Stimulated activated naive CD8-positive, alpha-beta T cell treated with anti-CD3 and anti-CD28 coated beads, Interleukin-15, Interleukin-2, amounts not matched to agents 100 U/mL and 50 U/mL, for 24 hours (primary cell): Measurements from ENCODE around the gene SLX4IP.

Experiments used
- ATAC-seq: fragments of 150-1000 bp; cut with Tn5 transposase; one replicate; pipeline ENCODE4 v1.10.0; 2021
- DNase-seq: peaks from one replicate; pipeline ENCODE4 v3.0.0; 2021

Gene SLX4IP

GRCh38 chr20:10649797-10650160 is 214.7 kb downstream of the SLX4IP start:
- no peak for DNase-seq

GRCh38 chr20:10651227-10651990 is 216.3 kb downstream of the SLX4IP start:
- no peak for ATAC-seq
- DNase-seq: no peak

More at GRCh38 chr20:10649797-10650160, 214.7 kb downstream of the SLX4IP start:
- no peak for ATAC-seq

GRCh38 chr20:10652185-10652584 is 217.1 kb downstream of the SLX4IP start:
- ATAC-seq: no peak
- DNase-seq: no peak

GRCh38 chr20:10652660-10653261 is 217.7 kb downstream of the SLX4IP start:
- DNase-seq (no peak), ATAC-seq (no peak)

GRCh38 chr20:10653599-10654249 is 218.6 kb downstream of the SLX4IP start:
- DNase-seq (no peak), ATAC-seq (no peak)

GRCh38 chr20:10654250-10654610 is 219.1 kb downstream of the SLX4IP start:
- ATAC-seq (no peak), DNase-seq (no peak)

- ATAC-seq: no peak
Measured at GRCh38 chr20:10654630-10655029, 219.5 kb downstream of the SLX4IP start.

DNA sequence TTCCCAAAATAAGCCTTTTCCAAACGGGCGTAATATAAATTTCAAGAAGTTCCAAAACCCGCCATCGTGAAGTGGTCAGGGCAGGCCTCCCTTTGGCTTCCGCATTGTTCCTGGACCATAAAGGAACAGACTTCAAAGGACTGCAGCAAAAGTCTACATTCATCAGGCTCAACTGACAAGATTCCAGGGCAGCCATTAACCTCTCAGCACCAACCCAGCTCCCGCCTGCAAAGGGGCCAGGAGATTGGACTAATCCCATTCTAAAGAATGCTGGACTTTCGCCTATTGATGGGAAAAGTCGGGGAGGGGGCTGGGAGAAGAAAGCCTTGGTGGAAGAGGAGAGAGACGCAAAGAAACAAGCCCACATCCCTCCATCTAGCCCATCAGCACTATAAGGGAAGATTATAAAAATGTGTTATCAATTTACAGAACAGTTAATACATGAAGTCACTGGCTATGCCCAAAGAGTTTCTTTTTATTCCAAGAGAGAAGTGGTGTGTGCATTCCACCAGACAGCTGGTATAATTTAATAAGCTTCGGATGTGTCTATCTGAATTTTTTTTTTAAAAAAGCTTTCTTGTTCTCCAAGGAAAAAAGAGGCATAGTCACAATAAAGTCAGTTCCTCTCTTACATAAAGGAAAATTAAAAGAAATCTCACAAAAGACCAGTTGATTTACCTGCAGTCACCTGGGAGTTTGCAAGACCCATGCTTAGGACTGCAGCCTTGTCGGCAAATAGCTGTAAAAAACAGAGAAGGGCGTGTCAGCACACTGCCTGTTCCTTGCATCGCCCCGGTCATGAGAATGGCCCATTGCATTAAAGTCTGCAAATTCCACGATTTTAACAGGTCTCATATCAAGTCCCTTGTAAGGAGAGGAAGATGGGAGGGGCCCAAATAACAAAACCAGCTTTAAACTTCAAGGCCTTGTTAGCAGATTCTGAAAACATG is 220.9 kb downstream of the SLX4IP start:
- no peak for DNase-seq
- no peak for ATAC-seq

More at GRCh38 chr20:10654630-10655029, 219.5 kb downstream of the SLX4IP start:
- no peak for DNase-seq

GRCh38 chr20:10657453-10657852 is 222.3 kb downstream of the SLX4IP start:
- ATAC-seq: no peak
- no peak for DNase-seq

DNA sequence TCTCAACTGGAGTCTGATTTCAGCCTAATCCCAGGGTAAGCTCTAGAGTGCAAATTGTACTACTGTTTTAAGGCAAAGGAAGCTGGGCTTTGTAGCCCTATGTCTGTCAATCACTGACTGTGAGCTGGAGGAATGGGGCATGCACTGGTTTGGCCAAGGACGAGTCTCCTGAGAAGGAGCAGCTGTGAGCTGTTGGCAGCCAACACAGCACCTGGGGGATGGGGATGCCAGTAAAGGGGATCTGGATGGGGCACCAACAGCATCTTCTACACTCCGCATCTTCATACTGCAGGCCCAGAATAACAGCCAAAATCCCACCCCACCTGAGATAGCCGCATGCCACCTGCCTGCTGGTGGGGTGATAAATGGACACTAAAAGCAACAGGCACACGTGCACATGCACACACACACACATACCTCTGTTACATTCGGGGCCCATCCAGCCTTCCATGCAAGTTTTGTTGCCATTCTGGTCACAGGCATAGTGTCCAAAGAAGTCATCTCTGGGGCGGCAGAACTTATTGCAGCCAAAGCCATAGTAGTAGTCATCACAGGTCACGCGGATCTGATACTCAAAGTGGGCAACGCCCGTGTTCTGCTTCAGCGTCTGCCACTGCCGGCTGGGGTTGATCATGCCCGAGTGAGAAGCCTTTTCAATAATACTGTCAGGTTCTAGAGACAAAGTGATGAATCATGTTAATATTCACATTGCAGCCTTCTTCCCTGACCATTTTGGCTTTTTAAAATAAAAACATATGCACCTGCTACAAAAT is 223.1 kb downstream of the SLX4IP start:
- DNase-seq (no peak), ATAC-seq (no peak)

GRCh38 chr20:10658876-10659632 is 223.9 kb downstream of the SLX4IP start:
- no peak for DNase-seq
- no peak for ATAC-seq

GRCh38 chr20:10659651-10660601 is 224.8 kb downstream of the SLX4IP start:
- DNase-seq: no peak
- ATAC-seq: no peak

GRCh38 chr20:10660661-10661060 is 225.6 kb downstream of the SLX4IP start:
- ATAC-seq: no peak

GRCh38 chr20:10661261-10661660 is 226.2 kb downstream of the SLX4IP start:
- ATAC-seq (no peak), DNase-seq (no peak)

More at GRCh38 chr20:10660661-10661060, 225.6 kb downstream of the SLX4IP start:
- DNase-seq: no peak

DNA sequence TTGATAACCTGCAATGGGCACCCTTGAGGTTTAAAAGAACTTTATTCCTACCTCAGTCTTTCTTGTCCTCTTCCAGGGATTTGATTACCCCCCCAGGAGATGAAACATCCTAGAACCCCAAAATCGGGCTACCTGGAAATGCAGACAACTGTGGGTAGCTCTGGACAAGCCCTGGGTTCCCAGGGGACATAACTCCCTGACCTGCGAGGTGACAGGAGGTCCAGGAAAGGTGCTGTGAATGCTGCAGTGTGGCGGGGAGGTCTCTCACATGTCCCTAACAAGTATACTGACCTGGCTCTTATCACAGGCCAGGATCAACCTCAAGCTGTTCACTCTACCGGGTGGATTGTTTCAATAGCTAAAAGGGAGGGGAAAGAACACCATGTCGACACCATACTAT is 227.0 kb downstream of the SLX4IP start:
- ATAC-seq: no peak
- no peak for DNase-seq

GRCh38 chr20:10662661-10663458 is 227.8 kb downstream of the SLX4IP start:
- ATAC-seq: no peak
- DNase-seq: no peak

DNA sequence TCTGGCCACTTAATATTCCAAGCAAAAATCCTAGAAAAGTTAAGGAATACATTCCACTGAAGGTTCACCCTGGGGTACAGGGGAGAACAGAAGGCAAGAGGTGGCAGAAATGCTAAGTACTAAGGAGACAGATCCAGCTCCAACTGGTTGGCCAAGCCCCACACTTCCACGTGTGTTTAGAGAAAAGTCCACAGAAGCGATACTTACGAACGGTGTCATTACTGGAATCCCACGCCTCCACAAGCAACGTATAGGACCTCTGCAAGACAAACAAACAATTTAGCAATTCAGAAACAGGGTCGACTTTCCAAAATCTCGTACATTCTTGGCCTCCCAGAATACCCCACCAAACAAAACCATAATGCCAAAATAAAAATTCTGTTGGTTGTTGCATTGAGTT is 228.7 kb downstream of the SLX4IP start:
- DNase-seq (no peak), ATAC-seq (no peak)

- no peak for ATAC-seq
- DNase-seq: no peak
Measured at GRCh38 chr20:10665027-10665561, 230.0 kb downstream of the SLX4IP start.
